Stomach (tissue), 9 donors: ENCODE measurements around the gene CHST11. TPM values are rescaled to one million over a fixed set of nuclear protein-coding genes. Genes with fewer than 3 reads are reported as not detected.

ENCODE experiments used
- DNase-seq, 2 donors: peaks; one replicate each; pipeline versions ENCODE4 v3.0.0 to v3.0.0-alpha.2; 2013 to 2019
- H3K27ac ChIP-seq, 5 donors: fragments of 200-600 bp in 4 of 5; sonication (generic) in 4 of 5; one replicate each; pipeline ENCODE4 v1.5.1; 2013 to 2019; ENCODE audit warnings: mild to moderate bottlenecking in 1 of 5, moderate library complexity in 1 of 5
- H3K27me3 ChIP-seq, 3 donors: fragments of 200-600 bp; sonication (generic); one replicate each; pipeline ENCODE4 v1.5.1; 2017 to 2019; ENCODE audit warnings: mixed run types in 1 of 3
- H3K36me3 ChIP-seq, 4 donors: fragments of 200-600 bp; sonication (generic); 1 replicate in 3 of 4; 2 replicates in 1 of 4; pipeline ENCODE4 v1.5.1; 2016 to 2019
- H3K4me1 ChIP-seq, 4 donors: fragments of 200-600 bp; sonication (generic); one replicate each; pipeline ENCODE4 v1.5.1; 2016 to 2019
- H3K4me3 ChIP-seq, 4 donors: fragments of 200-600 bp; sonication (generic) in 3 of 4; one replicate each; pipeline ENCODE4 v1.5.1; 2016 to 2019; ENCODE audit warnings: mild to moderate bottlenecking in 1 of 4
- H3K9me3 ChIP-seq, 4 donors: fragments of 200-600 bp; sonication (generic); one replicate each; pipeline ENCODE4 v1.5.1; 2016 to 2019
- EP300 ChIP-seq: sonication (generic); formaldehyde crosslinking; IDR thresholded peaks from one replicate; pipeline ENCODE4 v1.6.1; 2017; ENCODE audit warnings: antibody characterized with exemption
- POLR2A ChIP-seq, 4 donors: fragments of 450-650 bp; IDR thresholded peaks; one replicate each; pipeline ENCODE4 v1.6.1; 2016; ENCODE audit warnings: antibody characterized with exemption in 4 of 4, control low read depth in 2 of 4, mild to moderate bottlenecking in 1 of 4, moderate library complexity in 1 of 4
- POLR2AphosphoS5 ChIP-seq, 3 donors: sonication (generic); formaldehyde crosslinking; IDR thresholded peaks; one replicate each; pipeline ENCODE4 v1.6.1; 2016; ENCODE audit warnings: antibody characterized with exemption in 3 of 3
- WGBS, 5 donors: extraction: QIAGEN DNeasy Blood & Tissue Kit in 3 of 5; methylation state at CpG; one replicate each; pipeline versions ENCODE4 v1.1.5 to v1.1.7; 2013 to 2018; 5-methylcytosine and 5-hydroxymethylcytosine counted together
- intact Hi-C: fragments of 100-400 bp; cut with DNase I; formaldehyde crosslinking; loops from one replicate; pipeline ENCODE4 v1.15.1; 2023; ENCODE audit warnings: low total_unique reads
- polyA plus RNA-seq, 3 donors: library from polyadenylated mRNA; stranded (reverse); fragments of 200-250 nt; gene quantifications; one replicate each; pipeline ENCODE4 v1.2.3, GENCODE V29; 2013
- total RNA-seq, 5 donors: library from RNA; depleted of rRNA; stranded (reverse); fragments of >200 nt; gene quantifications; one replicate each; pipeline versions ENCODE4 v1.1.0 to v1.2.3, GENCODE V29; 2014 to 2016
- TF ChIP-seq, protein P1 (sequence below), 7 experiments: fragments of 450-650 bp in 4 of 7; fragments of 200-600 bp in 3 of 7; sonication (generic) in 3 of 7; IDR thresholded peaks; one replicate each; pipeline ENCODE4 v1.5.1; 2016 to 2019; ENCODE audit warnings: antibody characterized with exemption in 7 of 7, control low read depth in 2 of 7, mild to moderate bottlenecking in 1 of 7
- donor health status: healthy with polysubstance abuse.
- donor health status: Bipolar disorder and iron deficiency.
- donor health status: healthy.

Gene CHST11
- total and polyA plus RNA-seq, 8 donors = 2.3 to 192 (median 18.6) TPM

DNA sequence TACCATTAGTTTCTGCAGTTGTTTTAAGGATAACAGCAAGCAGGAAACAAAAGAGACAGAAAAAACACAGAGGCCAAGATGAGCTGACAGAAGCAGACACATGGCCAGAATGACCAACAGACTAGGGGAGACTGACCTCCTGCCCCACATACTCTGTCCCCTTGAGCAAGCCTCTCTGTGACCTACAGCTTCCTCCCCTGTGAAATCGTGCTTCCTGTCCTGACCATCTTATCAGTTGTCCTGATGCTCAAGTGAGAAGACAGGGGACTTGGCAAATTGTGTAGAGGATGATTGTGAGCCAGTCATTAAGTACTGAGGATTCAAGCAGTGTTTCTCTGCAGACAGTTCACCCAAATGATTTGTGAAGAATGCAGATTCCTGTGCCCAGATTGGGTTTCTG is 272.3 kb downstream of the CHST11 start:
- 42 to 56% (median 53%) methylated on average over 1 of the region's 1 CpG for WGBS, 5 donors
- Histone ChIP-seq H3K9me3 (no peaks in the 10 kb centered on the region), H3K27me3 (no peaks in the 10 kb centered on the region), H3K4me3 (no peak overlapping the region), H3K4me1 (peaks cover 0 to 27% (median 12%) of the 10 kb centered on the region in 4 donors), H3K27ac (no peak overlapping the region), H3K36me3 (no peaks in the 10 kb centered on the region)
- TF ChIP-seq, protein P1, sequence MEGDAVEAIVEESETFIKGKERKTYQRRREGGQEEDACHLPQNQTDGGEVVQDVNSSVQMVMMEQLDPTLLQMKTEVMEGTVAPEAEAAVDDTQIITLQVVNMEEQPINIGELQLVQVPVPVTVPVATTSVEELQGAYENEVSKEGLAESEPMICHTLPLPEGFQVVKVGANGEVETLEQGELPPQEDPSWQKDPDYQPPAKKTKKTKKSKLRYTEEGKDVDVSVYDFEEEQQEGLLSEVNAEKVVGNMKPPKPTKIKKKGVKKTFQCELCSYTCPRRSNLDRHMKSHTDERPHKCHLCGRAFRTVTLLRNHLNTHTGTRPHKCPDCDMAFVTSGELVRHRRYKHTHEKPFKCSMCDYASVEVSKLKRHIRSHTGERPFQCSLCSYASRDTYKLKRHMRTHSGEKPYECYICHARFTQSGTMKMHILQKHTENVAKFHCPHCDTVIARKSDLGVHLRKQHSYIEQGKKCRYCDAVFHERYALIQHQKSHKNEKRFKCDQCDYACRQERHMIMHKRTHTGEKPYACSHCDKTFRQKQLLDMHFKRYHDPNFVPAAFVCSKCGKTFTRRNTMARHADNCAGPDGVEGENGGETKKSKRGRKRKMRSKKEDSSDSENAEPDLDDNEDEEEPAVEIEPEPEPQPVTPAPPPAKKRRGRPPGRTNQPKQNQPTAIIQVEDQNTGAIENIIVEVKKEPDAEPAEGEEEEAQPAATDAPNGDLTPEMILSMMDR (IDR thresholded peaks at IDR 0.05) = no peak
- TF ChIP-seq EP300 (no peak), POLR2AphosphoS5 (IDR thresholded peaks at IDR 0.05) (no peak), POLR2A (IDR thresholded peaks at IDR 0.05) (no peak)
- no peak for DNase-seq
- intact Hi-C loops = loop anchor here (10.0 kb wide), 1 partner anchor 326 kb away; no protein-coding TSS in a partner anchor

DNA sequence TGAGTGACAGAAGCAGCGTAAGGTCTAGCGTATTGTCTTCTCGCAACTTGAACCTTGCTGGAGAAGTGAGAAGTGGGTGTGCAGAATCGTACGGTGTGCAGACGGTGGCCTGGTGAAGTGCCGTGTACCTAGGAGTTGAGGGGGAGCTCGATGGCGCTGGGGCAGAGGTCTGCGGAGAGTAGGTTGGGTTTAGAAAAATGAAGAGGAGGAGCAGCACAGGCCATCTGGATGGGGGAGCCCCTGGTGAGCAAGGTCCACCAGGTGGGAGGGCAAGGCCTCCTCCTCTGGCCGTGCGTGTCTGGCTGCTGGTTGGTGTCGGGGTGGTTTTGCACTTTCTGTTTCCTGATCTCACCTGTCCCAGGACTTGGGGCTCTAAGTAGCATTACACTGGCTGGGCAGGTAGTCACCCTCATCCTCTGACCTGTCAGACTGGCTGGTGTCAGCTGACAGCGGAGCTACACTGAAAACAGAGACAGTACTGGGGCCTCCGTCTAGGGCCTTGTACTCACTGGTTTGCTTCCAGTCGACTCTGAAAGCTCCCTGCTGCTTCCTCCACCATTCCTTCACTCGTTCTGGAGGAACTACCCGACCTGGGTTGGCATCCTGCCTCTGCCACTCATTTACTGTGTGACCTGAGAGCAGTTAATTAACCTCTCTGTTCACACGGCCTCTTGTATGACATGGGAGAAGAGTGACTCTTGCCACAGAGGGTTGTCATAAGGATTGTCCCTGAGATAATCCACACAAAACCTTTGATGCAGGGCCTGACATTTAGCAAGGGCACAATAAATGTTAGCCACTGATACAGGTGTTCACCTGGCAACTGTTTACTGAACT is 273.1 kb downstream of the CHST11 start:
- Histone ChIP-seq H3K36me3 (no peaks in the 10 kb centered on the region), H3K4me1 (peaks cover 0 to 34% (median 16%) of the 10 kb centered on the region in 4 donors), H3K9me3 (no peaks in the 10 kb centered on the region), H3K27me3 (no peaks in the 10 kb centered on the region), H3K27ac (no peak overlapping the region), H3K4me3 (no peak overlapping the region)
- TF ChIP-seq POLR2A (IDR thresholded peaks at IDR 0.05) (no peak), POLR2AphosphoS5 (IDR thresholded peaks at IDR 0.05) (no peak), EP300 (no peak)
- TF ChIP-seq, protein P1 (IDR thresholded peaks at IDR 0.05) = no peak
- intact Hi-C loops = loop anchor here (10.0 kb wide), 1 partner anchor 325 kb away; no protein-coding TSS in a partner anchor
- no peak for DNase-seq
- WGBS, 5 donors = 80 to 93% (median 88%) methylated on average over 19 of the region's 19 CpGs

DNA sequence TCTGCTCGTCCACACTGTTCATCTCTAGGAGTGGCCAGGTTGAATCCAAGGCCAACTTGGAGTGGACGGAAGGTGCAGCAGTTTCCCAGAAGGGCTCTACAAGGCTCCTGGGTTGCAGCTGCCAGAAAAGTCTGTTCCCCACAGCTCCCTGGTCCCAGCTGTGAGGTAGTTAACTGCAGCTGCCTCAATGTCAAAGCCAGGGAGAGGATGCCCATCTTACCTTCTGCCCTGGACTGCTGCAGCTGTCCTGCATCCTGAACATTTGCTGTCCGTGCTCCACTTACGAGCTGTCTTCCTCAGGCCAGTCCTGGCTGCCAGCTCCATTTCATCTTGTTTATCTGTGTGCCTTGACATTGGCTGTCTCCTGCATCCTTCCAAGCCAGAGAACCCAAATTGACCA is 274.0 kb downstream of the CHST11 start:
- Histone ChIP-seq H3K27me3 (no peaks in the 10 kb centered on the region), H3K27ac (no peak overlapping the region), H3K4me3 (no peak overlapping the region), H3K9me3 (no peaks in the 10 kb centered on the region), H3K4me1 (peaks cover 0 to 43% (median 20%) of the 10 kb centered on the region in 4 donors), H3K36me3 (no peaks in the 10 kb centered on the region)
- WGBS, 5 donors = 69 to 85% (median 81%) methylated on average over 4 of the region's 4 CpGs
- TF ChIP-seq POLR2A (IDR thresholded peaks at IDR 0.05) (no peak), EP300 (no peak), POLR2AphosphoS5 (IDR thresholded peaks at IDR 0.05) (no peak)
- TF ChIP-seq, protein P1 (IDR thresholded peaks at IDR 0.05) = no peak
- intact Hi-C loops = no loop called here
- no peak for DNase-seq

DNA sequence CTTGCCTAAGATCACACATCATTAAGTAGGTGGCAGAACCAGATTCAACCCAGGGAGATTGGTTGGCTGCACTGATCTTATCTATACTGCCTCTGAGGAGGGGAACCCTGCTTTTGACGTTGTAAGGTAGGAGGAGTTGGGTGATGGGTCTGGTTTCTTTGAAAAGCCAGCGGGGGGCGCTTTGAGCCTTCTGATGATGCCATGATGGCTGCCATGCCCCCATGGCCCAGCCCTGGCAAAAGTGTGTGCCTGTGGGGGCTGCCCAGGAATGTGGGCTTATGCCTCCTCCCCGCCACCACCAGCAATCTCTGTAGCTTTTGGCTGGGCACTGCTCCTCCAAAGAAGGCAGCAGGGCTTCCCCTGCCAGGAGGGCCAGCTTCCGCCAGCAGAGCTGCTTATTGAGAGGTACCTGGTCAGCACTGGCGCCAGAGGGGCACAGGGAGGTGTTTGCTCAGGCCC is 277.0 kb downstream of the CHST11 start:
- Histone ChIP-seq H3K4me1 (peaks cover 0 to 64% (median 33%) of the 10 kb centered on the region in 4 donors), H3K27ac (no peak overlapping the region), H3K9me3 (no peaks in the 10 kb centered on the region), H3K27me3 (no peaks in the 10 kb centered on the region), H3K4me3 (no peak overlapping the region), H3K36me3 (no peaks in the 10 kb centered on the region)
- intact Hi-C loops = no loop called here
- no peak for DNase-seq
- WGBS, 5 donors = 38 to 63% (median 60%) methylated on average over 4 to 6 of the region's 6 CpGs
- no peak for TF ChIP-seq EP300
- TF ChIP-seq POLR2AphosphoS5 (IDR thresholded peaks at IDR 0.05) = no peak
- TF ChIP-seq POLR2A (IDR thresholded peaks at IDR 0.05) = no peak
- TF ChIP-seq, protein P1 (IDR thresholded peaks at IDR 0.05) = no peak
